NK-92 (cell line): ENCODE measurements around the gene ZNF275.
"Not testable (repeated sequence)": the region's sequence is repeated elsewhere in the genome, so short reads cannot be mapped to it uniquely, and the experiment has no call there.

Source experiments
- DNase-seq: peaks from one replicate; lab custom pipeline; 2025; ENCODE audit not compliant: unreplicated experiment; lab: John Stamatoyannopoulos, UW

Gene ZNF275

GRCh38 chrX:153387345-153387744 is 53.4 kb downstream of the ZNF275 start:
- no peak for DNase-seq

GRCh38 chrX:153387987-153388721 is 54.2 kb downstream of the ZNF275 start:
- no peak for DNase-seq

DNA sequence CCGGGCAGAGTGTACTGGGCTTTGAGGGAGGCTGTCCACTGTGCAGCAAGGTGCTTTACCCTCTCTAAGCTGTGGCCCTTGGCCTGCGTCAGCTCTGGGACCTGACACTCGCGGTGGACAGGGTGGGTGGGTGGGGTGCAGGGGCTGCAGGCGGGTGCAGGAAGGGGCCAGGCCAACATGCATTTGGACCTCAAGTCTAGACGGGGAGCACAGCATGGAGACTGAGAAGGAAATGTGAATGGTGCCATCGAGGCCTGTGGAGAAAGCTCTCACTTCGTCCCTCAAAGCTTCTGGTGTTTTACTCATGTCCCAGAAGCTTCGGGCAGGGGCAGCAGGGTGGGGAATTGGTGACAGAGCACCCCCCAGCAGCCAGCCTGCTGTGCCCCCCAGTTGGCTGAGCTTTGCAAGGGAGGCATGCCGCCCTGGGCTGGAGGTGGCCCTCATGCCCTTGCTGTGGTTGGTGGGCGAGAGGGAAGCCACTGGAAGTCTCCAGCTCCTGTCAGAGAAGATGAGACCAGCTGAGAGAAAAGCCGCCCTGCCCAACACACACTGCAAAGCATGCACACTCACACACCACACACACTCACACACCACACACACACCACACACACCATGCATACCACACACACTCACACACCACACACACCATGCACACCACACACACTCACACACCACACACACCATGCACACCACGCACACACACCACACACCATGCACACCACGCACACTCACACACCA is 54.9 kb downstream of the ZNF275 start:
- DNase-seq: no peak

DNA sequence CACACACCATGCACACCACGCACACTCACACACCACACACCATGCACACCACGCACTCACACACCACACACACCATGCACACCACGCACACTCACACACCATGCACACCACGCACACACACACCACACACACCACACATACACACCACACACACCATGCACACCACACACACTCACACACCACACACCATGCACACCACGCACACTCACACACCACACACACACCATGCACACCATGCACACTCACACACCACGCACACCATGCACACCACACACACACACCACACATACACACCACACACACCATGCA is 55.5 kb downstream of the ZNF275 start:
- DNase-seq: not testable (repeated sequence)

GRCh38 chrX:153392642-153393321 is 58.8 kb downstream of the ZNF275 start:
- DNase-seq: no peak

DNA sequence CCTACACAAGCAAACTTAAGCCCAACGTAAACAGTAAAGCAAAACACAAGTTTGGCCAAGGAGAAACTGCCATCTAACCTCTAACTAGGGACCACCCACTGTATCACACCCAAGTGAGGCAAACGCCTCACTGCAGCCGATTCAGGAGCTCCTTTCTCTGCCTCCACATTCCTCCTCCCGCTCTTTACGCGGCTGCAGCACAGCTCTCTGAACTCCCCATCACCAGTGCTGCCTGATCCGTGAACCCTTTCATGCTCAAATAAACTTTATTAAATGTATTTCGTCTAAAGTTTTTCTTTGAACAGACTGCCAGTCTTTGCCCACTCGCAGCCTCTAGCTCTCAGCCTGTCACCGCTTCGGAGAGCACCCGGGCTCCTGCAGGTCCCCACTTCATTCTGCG is 60.7 kb downstream of the ZNF275 start:
- DNase-seq: no peak

DNA sequence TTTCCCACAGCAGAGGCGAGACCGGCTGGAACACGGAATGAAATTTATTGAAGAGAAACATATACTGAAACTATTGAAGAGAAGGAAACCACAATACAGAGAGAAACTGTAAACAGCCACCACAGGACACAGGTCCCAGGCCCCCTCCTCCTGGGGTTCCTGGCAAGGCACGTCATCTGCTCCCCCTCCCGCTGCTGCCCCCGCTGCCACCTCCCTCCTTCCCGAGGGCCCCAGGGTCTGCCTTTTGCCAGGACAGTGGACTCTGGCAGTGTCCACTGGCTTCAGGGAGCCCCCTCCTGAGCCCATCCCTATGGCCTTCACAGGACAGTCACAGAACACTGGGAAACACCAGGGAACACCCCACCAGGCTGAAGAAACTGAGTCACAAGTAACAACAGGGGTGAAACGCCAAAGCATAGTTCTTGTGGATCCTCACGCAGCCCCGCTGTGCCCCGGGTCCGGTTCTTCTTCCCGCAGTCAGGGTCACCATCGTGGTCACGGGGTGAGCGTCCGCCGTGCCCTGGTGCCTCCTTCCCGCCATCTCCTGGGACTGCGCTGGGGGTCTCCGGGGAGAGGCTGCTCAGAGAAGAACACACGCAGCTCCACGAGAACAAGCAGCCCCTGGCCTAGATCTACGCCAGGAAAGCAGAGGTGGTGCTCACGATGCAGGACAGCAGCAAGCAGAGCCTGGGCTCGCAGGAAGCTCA is 61.8 kb downstream of the ZNF275 start:
- no peak for DNase-seq

DNA sequence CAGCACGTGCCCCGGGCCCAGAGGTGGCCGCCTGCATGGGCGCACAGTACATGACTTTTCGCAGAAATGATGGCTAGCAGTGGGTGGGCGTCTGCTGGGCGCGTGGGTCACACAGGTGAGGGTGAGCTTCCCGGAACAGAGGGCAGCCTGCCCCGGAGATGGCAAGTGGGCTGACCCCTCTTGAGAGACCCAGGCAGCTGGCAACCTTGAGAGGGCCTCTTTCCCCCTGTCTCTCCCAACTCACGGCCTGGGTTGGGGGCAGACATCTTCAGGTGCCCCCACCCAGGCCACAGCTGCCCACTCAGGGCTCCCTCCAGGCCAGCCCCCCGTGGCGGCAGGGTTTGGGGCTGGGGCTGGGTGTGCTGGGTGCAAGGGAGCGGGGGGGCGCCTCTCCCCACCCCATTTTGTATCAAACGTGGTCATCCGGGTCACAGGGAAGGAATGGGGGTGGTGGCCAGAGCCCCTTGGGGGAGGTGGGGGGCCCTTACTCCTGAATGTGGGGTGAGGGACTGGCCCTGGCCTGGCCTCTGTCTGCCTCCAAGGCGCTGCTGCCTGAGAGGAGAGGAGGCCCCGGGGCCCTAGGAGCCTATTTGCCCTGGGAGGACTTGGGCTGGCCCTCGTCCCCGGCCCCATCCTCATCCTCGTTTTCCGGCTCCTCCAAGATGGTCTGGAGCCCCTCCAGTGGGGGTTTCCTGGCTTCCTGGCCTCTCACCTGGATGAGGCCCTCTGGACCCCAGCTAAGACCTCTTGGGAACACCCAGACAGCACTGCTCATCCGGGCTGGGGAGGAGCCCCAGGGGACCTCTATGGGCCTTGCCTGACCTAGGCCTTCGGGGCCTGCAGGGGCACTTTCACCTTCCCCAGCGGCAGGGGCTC is 62.6 kb downstream of the ZNF275 start:
- no peak for DNase-seq

- no peak for DNase-seq
Observed at GRCh38 chrX:153397256-153397960, 63.5 kb downstream of the ZNF275 start.

DNA sequence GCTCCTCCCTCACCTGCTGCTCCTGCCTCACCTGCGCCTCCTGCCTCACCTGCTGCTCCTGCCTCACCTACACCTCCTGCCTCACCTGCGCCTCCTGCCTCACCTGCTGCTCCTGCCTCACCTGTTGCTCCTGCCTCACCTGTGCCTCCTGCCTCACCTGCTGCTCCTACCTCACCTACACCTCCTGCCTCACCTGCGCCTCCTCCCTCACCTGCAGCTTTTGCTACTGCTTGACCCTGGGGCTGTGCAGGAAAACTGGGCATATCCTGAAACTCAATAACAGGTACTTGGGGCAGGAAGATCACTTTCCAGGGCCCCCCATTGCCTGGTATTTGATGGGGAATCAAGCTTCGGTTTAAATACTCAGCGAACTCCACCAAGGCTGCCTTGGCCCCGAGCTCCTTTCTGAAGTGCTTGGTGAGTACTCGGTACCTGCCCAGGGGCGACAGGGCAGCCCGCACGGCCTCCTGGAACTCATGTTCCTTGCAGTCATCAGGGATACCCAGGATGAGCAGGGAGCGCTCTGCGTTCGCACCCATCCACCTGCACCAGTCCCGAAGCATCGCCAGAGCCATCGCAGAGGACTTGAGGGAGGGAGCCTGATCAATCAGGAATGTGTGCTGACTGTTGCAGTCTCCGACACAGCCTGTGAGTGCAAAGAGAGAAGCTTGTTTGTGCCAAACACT is 64.5 kb downstream of the ZNF275 start:
- DNase-seq: no peak

DNA sequence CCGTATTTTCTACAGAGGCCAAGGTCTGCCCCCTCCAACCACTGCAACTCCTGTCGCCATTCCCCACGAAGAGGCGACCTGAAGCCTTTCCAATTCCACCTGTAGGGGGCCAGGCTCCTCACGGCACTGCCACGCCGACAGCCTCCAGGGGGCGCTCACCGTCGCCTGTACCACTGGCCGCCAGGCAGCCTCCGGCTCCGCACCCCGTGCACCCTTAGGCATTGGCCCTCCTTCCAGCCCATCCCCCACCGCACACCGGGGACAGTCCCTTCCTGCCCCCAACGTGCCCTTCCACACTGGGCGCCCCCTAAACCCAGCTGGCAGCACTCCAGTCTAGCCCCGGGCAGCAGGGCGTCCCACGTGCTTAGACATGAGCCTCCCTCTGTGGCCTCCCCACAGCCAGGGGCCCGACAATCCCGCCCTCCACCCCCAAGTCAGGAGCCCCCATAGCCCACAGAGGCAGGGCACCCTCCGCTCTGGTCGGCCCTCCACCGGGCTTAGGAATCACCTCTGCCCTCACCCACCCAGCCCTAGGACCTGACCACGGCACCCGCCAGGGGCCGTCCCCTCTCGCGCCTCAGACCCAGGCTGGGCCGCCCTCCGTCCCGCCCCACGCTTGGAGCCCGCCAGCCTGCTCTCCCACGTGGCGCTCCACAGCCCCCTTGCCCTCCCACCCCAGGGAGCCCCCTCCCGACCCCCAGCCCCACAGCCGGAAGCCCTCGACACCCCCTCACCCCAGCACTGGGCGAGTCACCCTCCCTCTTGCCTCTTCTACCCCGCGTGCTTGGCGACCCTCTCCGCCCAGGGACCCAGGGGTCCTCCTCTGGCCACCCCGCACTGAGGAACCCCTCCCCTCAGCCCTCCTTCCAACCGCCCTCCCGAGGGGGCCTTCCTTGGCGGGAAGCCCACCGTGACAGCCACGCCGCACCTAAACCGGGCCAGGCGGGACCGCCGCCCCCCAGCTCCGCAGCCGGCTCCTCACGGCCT is 66.5 kb downstream of the ZNF275 start:
- no peak for DNase-seq

- DNase-seq: no peak
Observed at GRCh38 chrX:153401133-153401764, 67.3 kb downstream of the ZNF275 start, which contains the start of gene PNMA6E. PNMA6E (minus strand) TSS chrX:153401350; CDS start chrX:153398849, 2,501 bp downstream.
